Measurements from ENCODE around the gene SPPL3.

DNA sequence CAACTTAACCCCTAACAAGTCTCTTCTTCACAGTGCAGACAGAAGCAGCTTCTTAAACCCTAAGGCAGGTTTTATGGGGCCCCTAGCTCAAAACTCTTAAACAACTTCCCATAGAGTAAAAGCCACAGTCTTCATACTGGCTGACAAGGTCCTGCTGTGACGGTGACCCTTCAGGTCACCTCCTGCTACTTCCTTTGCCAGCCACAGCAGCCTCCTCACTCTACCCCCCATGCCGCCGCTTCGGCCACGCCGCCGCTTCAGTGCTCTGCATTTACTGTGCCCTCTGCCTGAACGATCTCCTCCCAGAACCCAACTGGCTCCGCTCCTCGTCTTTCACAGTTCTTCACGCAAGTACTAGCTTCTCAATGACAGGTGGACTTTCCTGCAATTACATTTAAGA, 133.1 kb downstream of the SPPL3 start:
- no peak for TF ChIP-seq POLR2A (IDR thresholded peaks at IDR 0.05)
- TF ChIP-seq CTCF (IDR thresholded peaks at IDR 0.05): no peak
